ENCODE measurements around the gene CCDC183. TPM values are rescaled to one million over a fixed set of nuclear protein-coding genes. Genes with fewer than 3 reads are reported as not detected.

The CCDC183 gene
- total and polyA plus RNA-seq, 10 of the 15 experiments (the other 5 are each of a cell fraction or from before 2014, with no cell fraction given), result 0.04 to 1.2 (median 0.55) TPM; not detected in 5

- FAIRE-seq (no peak), DNase-seq (ENCODE audit: low read depth, low spot score) (no peak), ATAC-seq (peak; percentile 20)
- no peak overlapping the region for H3K27ac ChIP-seq (ENCODE audit: control insufficient read depth, insufficient read depth)
- no peaks in the 10 kb centered on the region for H3K27me3 ChIP-seq (replicated peaks in 1 of 2; ENCODE audit: control insufficient read depth in 2 of 2, insufficient read depth in 2 of 2, low read length in 1 of 2)
- H3K36me3 ChIP-seq (ENCODE audit: control insufficient read depth in 2 of 2, insufficient read depth in 2 of 2, low read length in 1 of 2), result peaks cover 4 to 8% of the 10 kb centered on the region in 2 experiments; a peak in 3 of 4 replicates
- ChIA-PET RAD21 (ENCODE audit: unreplicated experiment) (no interaction called here), POLR2A (no interaction called here), SMC1A (ENCODE audit: uncharacterized antibody, unreplicated experiment) (no interaction called here), CTCF (no interaction called here)
- peaks cover 7% of the 10 kb centered on the region for H3K4me1 ChIP-seq (ENCODE audit: control insufficient read depth, insufficient read depth, low read length)
- H3K79me2 ChIP-seq (ENCODE audit: control insufficient read depth, insufficient read depth, low read length), result peaks cover 7% of the 10 kb centered on the region; the same call in 1 of the 2 replicates
- no peaks in the 10 kb centered on the region; the same call in 1 of the 2 replicates for H4K20me1 ChIP-seq (ENCODE audit: control insufficient read depth, insufficient read depth)
- H3K9ac ChIP-seq (ENCODE audit: control insufficient read depth, insufficient read depth, low read length), result no peak overlapping the region
- no peak overlapping the region for H3K4me3 ChIP-seq
- in situ Hi-C loops (cut with MboI), result no loop called here
- intact Hi-C loops (cut with micrococcal nuclease; ENCODE audit: unreplicated experiment), result loop anchor here (5.0 kb wide), 1 partner anchor 89 kb away; the partner anchor contains the start of gene FBXW5
- no peaks in the 10 kb centered on the region for H3K9me3 ChIP-seq (replicated peaks; ENCODE audit: control insufficient read depth, insufficient read depth, low read length)
- TF ChIP-seq POLR2AphosphoS5 (IDR thresholded peaks at IDR 0.05; ENCODE audit: low read length) (no peak), RAD21 (IDR thresholded peaks at IDR 0.05; ENCODE audit: insufficient read depth, low read depth, low read length) (0 out of 2 replicates have a peak, but pooled peaks have one; percentile 30), GABPA (IDR thresholded peaks at IDR 0.05; ENCODE audit: low read depth) (no peak), NR2F1 (conservative IDR thresholded peaks at IDR 0.05) (0 out of 2 replicates have a peak, but pooled peaks have one; percentile 14), RUNX3 (IDR thresholded peaks at IDR 0.05; ENCODE audit: low read length) (peak; percentile 27; the same call in 1 of the 2 replicates), CTCF (IDR thresholded peaks at IDR 0.05 in 2 of 3, conservative IDR thresholded peaks at IDR 0.05 in 1 of 3; ENCODE audit: control insufficient read depth in 2 of 3, extremely low read depth in 1 of 3, insufficient read depth in 1 of 3, low read depth in 3 of 3, low read length in 3 of 3) (peak; percentile 24 to 42 (median 42); a peak in 4 of 6 replicates), POLR2A (IDR thresholded peaks at IDR 0.05; ENCODE audit: low read depth, low read length) (peak; percentile 14; the same call in 1 of the 2 replicates)
- BruUV-seq (replicated peaks), result no TSS peak
- 66% methylated on average over 17 of the region's 18 CpGs for WGBS (ENCODE audit: insufficient coverage, insufficient replicate concordance, low lambda C conversion rate, missing lambda C conversion rate)
- H2AFZ ChIP-seq (ENCODE audit: control insufficient read depth, low read depth, low read length), result no peak overlapping the region
- no peak overlapping the region for H3K4me2 ChIP-seq (ENCODE audit: control insufficient read depth, insufficient read depth)
Measured at GRCh38 chr9:136853596-136854112, 57.5 kb downstream of the CCDC183 start.
